Panc1 (cell line): ENCODE data around the gene ATXN7. TPM values are rescaled to one million over a fixed set of nuclear protein-coding genes. Genes with fewer than 3 reads are reported as not detected.

ENCODE experiments used
- ATAC-seq: fragments of 200-7000 bp; cut with Tn5 transposase; 2 replicates; pipeline ENCODE4 v1.9.1; 2020; ENCODE audit warnings: mild to moderate bottlenecking, moderate library complexity
- BruUV-seq: library from RNA; stranded (reverse); fragments of 400-500 nt; replicated peaks from 2 replicates; lab custom pipeline; 2021; lab: Mats Ljungman, UMichigan
- CTCF ChIA-PET: fragments of 300-600 bp; sonication (Branson Sonifier 250); formaldehyde crosslinking; loops from one replicate; lab custom pipeline; 2022; ENCODE audit warnings: antibody characterized with exemption; lab: Charles Lee
- POLR2A ChIA-PET: fragments of 300-600 bp; sonication (Branson Sonifier 250); formaldehyde crosslinking; loops from one replicate; lab custom pipeline; 2022; ENCODE audit warnings: antibody characterized with exemption; lab: Charles Lee
- DNase-seq: peaks from one replicate; pipeline ENCODE4 v3.0.0-alpha.2; 2010; ENCODE audit warnings: low read depth, low spot score
- H3K27ac ChIP-seq: 2 replicates; pipeline ENCODE4 v1.5.1; 2011; ENCODE audit warnings: mild to moderate bottlenecking, low read length, inconsistent platforms
- H3K27me3 ChIP-seq: fragments of 200-500 bp; sonication (Bioruptor generic); 2 replicates; pipeline ENCODE4 v1.6.0; 2014; ENCODE audit warnings: low read length, inconsistent platforms; ENCODE audit not compliant: control insufficient read depth, insufficient read depth
- H3K36me3 ChIP-seq: fragments of 200-500 bp; sonication (Bioruptor generic); 2 replicates; pipeline ENCODE4 v1.5.1; 2014; ENCODE audit warnings: inconsistent platforms, mild to moderate bottlenecking, low read length, moderate library complexity; ENCODE audit not compliant: control insufficient read depth, insufficient read depth
- H3K4me1 ChIP-seq: 2 replicates; pipeline ENCODE4 v1.5.1; 2011; ENCODE audit warnings: inconsistent platforms, mild to moderate bottlenecking, low read length, moderate library complexity; ENCODE audit not compliant: control insufficient read depth, insufficient read depth
- H3K4me3 ChIP-seq, 2 experiments: 2 replicates each; pipeline ENCODE4 v1.5.1; 2011 to 2012; ENCODE audit warnings: low read depth in 2 of 2, low read length in 2 of 2, mild to moderate bottlenecking in 2 of 2, inconsistent platforms in 1 of 2, moderate library complexity in 1 of 2
- H3K9me3 ChIP-seq: fragments of 200-500 bp; sonication (Bioruptor generic); 2 replicates; pipeline ENCODE4 v1.5.1; 2014; ENCODE audit warnings: low read depth, mild to moderate bottlenecking, inconsistent platforms, low read length, moderate library complexity; ENCODE audit not compliant: control insufficient read depth, insufficient read depth
- CTCF ChIP-seq: fragments of 450-650 bp; IDR thresholded peaks from 2 replicates; pipeline ENCODE4 v1.5.1; 2017; ENCODE audit warnings: mild to moderate bottlenecking
- POLR2AphosphoS5 ChIP-seq: IDR thresholded peaks from 2 replicates; pipeline ENCODE4 v1.6.1; 2012; ENCODE audit warnings: mild to moderate bottlenecking, low read depth, low read length, moderate library complexity
- REST ChIP-seq, 2 experiments: IDR thresholded peaks; 2 replicates each; pipeline ENCODE4 v1.6.1; 2011 to 2012; ENCODE audit warnings: low read depth in 2 of 2, control low read depth in 1 of 2, low read length in 1 of 2, mild to moderate bottlenecking in 1 of 2, moderate library complexity in 1 of 2; ENCODE audit not compliant: insufficient read depth in 1 of 2
- SIN3A ChIP-seq: IDR thresholded peaks from 2 replicates; pipeline ENCODE4 v1.6.1; 2012; ENCODE audit warnings: low read depth, mild to moderate bottlenecking, low read length, moderate library complexity, borderline replicate concordance; ENCODE audit not compliant: insufficient read depth
- TCF7L2 ChIP-seq: IDR thresholded peaks from 2 replicates; pipeline ENCODE4 v1.6.1; 2011; ENCODE audit warnings: mild to moderate bottlenecking, low read depth, low read length, inconsistent platforms
- in situ Hi-C: cut with HindIII; loops from 2 replicates; pipeline ENCODE4 v1.10.0; 2016; ENCODE audit warnings: low sequenced_read_pairs, low pct_unique_long_range_greater_than_20kb
- intact Hi-C: fragments of 100-400 bp; cut with micrococcal nuclease; formaldehyde crosslinking; loops from one replicate; pipeline ENCODE4 v1.10.0; 2022; ENCODE audit not compliant: unreplicated experiment
- total RNA-seq: library from RNA; stranded (reverse); gene quantifications from one replicate; pipeline ENCODE4 v1.2.1, GENCODE V29; 2021; ENCODE audit not compliant: unreplicated experiment

Gene ATXN7
- total RNA-seq, 1 experiment from 2014 or later = 17.3 TPM

GRCh38 chr3:64049136-64049535 lies 185.5 kb downstream of the ATXN7 start:
- H3K27me3 ChIP-seq = no peaks in the 10 kb centered on the region
- ChIA-PET POLR2A (no interaction called here), CTCF (no interaction called here)
- no peak overlapping the region for H3K27ac ChIP-seq
- intact Hi-C loops = no loop called here
- BruUV-seq = no TSS peak
- H3K9me3 ChIP-seq = no peaks in the 10 kb centered on the region
- DNase-seq (no peak), ATAC-seq (no peak)
- in situ Hi-C loops = no loop called here
- no peak overlapping the region for H3K4me3 ChIP-seq
- no peak for TF ChIP-seq REST (IDR thresholded peaks at IDR 0.05; ENCODE audit: insufficient read depth in 1 of 2, low read depth in 2 of 2, low read length in 1 of 2)
- TF ChIP-seq SIN3A = no peak
- no peak for TF ChIP-seq POLR2AphosphoS5
- no peak for TF ChIP-seq TCF7L2
- no peak for TF ChIP-seq CTCF
- H3K4me1 ChIP-seq = no peaks in the 10 kb centered on the region
- H3K36me3 ChIP-seq = no peaks in the 10 kb centered on the region

GRCh38 chr3:64049832-64050231 lies 186.2 kb downstream of the ATXN7 start:
- TF ChIP-seq POLR2AphosphoS5 (no peak), TCF7L2 (no peak)
- Histone ChIP-seq H3K27me3 (no peaks in the 10 kb centered on the region), H3K4me1 (no peaks in the 10 kb centered on the region), H3K9me3 (no peaks in the 10 kb centered on the region), H3K4me3 (no peak overlapping the region), H3K36me3 (no peaks in the 10 kb centered on the region), H3K27ac (no peak overlapping the region)
- ChIA-PET CTCF (no interaction called here), POLR2A (no interaction called here)
- in situ Hi-C loops = no loop called here
- no peak for ATAC-seq
- DNase-seq = no peak
- BruUV-seq = no TSS peak
- intact Hi-C loops = no loop called here

Other genes with a start within 250 kb of the ATXN7 start
- not detected for gene SNTN, start 211.2 kb upstream of the ATXN7 start, total RNA-seq
- gene C3orf49, start 44.6 kb upstream of the ATXN7 start, total RNA-seq = not detected
- gene THOC7, start 62 bp upstream of the ATXN7 start, total RNA-seq = 64.3 TPM
- not detected for gene SCAANT1, start 48.5 kb downstream of the ATXN7 start, total RNA-seq
- gene PSMD6, start 159.6 kb downstream of the ATXN7 start, total RNA-seq = 55.6 TPM